Medulla oblongata (tissue), 1 donor: ENCODE results near the gene RHBDD2.

Experiments
- DNase-seq: peaks from one replicate; pipeline ENCODE4 v3.0.0-alpha.2; 2015; ENCODE audit errors: extremely low spot score

Gene RHBDD2

DNA sequence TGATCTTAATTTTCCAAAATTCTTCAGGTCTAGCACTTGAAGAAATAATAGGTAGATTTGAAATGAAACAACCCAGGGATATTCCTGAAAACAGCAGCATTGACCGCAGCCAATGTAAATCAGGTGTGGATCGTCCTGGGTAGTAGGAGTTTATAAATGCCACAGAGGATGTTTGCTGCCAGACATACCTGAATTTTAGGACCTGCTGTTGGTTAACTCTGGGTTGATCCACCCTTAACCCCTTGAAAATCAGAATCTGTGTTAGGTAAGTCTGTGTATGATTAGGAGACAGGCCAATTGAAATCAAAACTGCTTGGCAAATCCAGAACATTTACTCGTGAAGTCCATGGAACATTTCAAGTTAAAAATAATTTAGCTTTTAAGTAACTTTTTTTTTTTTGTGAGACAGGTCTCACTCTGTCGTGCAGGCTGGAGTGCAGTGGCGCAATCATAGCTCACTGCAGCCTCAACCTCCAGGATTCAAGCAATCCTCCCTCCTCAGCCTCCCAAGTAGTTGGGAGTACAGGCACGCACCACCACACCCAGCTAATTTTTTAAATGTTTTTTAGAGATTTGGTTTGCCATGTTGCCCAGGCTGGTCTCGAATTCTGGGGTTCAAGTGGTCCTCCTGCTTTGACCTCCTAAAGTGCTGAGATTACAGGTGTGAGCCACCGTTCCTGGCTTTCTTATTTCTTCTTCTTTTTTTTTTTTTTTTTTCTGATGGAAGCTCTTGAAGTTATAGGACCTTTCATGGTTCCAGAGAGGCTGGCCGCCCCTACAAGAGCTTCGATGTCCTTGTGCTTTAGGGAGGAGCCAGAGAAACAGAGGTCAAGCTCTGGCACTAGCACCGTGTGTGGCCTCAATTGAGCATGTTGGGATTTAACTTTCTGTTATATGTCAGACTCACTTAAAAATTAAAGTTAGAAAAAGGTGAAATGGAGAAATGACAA, 38.1 kb downstream of the RHBDD2 start:
- no peak for DNase-seq

DNA sequence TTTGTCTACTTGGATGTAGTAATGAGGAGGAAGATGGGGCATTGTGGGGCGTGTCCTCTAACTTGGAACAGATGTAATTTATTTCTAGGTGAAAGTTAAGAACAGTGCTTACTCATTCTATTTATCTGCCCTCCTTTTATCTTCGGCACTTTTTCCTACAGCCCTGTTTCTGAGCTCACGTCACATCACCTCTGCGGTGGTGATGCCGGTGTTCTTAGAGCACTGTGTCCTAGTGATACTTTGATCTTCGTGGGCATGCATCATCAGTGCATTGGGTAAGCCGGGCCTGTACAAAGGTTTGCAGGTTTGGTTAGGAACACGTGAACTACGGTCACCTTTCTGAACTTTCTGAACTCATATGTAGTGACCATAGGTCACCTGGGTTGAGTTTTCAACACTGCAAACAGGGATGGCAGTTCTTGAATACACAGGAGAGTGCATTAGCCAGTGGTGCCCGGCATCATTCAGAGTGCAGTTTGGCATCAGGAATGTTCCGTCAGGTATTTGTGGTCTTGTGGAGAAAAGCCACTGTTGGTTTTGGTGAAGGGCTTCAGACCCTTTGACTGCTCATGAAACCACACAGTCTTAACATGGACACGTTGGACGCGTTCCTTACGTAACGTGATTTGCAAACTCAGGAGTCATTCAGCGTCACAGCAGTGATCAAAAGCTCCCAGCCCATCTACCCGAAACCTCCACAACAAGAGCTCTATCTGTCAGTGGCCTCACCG, 41.8 kb downstream of the RHBDD2 start:
- DNase-seq, result no peak

DNA sequence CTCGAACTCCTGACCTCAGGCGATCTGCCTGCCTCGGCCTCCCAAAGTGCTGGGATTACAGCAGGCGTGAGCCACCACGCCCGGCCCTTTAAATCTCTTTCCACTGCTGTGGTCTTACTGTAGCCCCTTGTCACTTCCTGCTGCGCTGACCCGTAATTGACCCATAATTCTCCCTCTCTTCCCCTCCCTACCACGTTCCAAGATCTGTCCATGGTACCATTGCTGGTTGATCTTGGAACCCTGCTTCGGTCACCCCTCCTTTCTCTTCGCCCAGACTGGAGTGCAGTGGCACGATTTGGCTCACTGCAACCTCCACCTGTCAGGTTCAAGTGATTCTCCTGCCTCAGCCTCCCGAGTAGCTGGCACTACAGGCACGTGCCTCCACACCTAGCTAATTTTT, 42.6 kb downstream of the RHBDD2 start:
- no peak for DNase-seq

DNA sequence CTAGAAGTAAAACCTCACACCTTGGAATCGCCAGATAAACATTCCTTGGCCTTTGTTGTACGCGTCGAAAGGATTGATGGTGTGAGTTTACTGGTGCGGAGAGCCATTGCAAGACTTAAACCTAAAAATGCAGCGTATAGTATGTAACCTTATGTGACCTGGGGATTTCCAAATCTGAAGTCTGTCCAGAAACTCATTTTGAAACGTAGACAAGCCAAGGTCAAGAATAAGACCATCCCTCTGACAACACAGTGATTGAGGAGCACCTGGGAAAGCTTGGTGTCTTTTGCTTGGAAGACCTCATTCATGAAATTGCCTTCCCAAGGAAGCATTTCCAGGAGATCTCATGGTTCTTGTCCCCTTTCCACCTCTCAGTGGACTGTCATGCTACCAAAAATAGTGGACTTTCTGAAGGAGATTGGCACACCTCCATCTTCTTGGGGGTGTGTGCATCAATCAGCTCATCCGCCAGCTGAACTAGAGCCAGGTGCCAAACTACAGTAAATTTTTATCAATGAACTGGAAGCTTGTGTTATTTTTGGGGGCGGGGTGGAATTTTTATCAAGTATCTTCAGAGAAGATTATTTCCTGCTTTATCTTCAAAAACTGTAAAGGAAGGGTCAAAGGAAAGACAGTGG, 44.3 kb downstream of the RHBDD2 start:
- DNase-seq, result no peak

DNA sequence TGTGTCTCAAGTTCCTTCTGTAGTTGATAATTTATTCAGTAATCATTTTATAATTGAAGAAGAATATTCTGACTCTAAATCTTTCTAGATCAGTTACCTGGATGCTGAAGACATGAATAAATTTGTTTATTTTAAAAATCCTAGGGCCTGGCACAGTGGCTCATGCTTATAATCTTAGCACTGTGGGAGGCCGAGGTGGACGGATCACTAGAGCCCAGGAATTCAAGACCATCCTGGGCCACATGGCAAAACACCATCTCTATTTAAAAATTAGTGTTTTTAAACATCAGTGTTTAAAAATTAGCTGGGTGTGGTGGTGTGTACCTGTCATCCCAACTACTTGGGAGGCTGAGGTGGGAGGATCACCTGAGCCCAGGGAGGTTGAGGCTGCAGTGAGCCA, 45.4 kb downstream of the RHBDD2 start:
- DNase-seq, result no peak

DNA sequence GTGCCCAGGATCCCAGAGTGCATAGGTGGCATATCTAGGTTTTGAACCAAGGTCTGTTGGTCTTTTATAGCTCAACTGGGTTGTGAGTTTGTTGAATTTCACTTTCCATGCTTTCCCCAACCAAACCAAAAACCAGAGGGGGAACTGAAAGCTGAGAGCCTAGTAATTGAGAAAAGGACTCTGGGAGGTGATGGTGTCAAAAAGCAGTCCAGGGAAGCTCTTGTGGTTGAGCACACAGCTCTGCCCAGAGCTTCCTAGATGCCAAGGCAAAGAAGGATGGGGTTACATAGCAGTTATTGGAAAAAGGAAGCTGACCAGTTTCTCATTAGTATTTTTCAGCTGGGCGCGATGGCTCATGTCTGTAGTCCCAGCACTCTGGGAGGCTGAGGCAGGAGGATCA, 46.1 kb downstream of the RHBDD2 start:
- DNase-seq, result peak; percentile 41

DNA sequence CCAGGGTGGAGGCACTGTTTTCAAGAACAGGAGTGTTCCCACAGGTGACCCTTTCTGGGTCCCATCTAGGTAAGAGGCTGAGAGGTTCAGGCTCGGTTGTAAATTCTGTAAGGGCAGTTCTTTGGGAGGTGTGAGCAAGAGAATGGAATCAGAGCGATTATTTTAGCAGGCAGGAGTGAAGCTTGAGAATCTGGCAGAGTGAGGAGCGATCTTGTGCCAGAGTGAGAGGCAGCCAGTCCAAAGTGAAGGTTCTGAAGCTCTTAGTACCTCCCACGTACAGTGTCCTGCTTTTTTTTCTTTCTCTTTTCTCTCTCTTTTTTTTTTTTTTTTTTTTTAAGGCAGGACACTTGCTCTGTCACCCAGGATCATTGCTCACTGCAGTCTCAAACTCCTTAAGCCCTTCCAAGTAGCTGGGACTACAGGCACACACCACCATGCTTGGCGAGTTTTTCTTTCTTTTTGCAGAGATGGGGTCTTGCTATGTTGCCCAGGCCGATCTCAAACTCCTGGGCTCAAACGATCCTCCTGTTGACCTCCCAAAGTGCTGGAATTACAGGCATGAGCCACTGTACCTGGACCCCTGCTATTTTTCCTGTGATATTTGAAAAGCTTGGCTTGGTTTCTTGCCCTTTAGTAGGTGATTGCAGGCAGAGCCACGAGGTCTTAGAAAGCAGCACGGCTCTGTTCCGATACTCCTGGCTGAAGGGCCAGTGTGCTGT, 47.0 kb downstream of the RHBDD2 start:
- peak; percentile 28 for DNase-seq

DNA sequence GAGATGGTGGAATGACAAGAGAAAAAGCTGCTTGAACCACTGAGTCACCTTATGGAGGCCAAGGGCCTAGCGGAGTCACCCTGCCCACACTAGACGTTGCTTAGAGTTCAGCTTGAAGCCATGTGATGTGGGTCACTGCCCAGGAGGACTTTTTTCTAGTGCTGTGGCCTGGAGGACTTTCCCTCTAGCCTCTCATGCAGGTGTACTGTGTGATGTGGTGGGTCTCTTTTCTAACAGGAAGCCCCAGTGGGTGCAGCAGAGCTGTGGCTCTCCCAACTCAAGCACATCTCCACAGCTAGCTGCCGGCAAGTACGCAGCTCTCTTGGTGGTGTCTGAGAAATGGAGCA, 49.7 kb downstream of the RHBDD2 start:
- no peak for DNase-seq

DNA sequence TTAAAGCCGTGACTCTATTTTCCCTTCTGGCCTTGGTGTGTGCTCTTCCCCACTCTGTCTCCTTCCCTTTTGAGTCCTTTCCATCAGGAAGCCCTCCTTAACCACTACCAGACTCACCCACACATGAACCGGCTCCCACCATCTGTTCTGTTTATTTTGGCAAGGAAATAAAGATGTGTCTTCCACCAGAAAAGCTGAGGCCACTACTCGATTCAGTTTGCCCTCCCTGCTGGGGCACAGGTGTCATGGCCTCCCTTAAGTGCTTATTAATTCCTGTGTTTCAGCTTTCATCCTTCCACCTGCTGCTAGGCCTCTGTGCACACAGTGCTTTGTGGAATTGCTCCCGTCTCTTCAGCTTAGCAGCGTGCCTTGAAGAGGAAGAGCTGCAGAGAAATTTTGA, 52.8 kb downstream of the RHBDD2 start:
- DNase-seq, result no peak

DNA sequence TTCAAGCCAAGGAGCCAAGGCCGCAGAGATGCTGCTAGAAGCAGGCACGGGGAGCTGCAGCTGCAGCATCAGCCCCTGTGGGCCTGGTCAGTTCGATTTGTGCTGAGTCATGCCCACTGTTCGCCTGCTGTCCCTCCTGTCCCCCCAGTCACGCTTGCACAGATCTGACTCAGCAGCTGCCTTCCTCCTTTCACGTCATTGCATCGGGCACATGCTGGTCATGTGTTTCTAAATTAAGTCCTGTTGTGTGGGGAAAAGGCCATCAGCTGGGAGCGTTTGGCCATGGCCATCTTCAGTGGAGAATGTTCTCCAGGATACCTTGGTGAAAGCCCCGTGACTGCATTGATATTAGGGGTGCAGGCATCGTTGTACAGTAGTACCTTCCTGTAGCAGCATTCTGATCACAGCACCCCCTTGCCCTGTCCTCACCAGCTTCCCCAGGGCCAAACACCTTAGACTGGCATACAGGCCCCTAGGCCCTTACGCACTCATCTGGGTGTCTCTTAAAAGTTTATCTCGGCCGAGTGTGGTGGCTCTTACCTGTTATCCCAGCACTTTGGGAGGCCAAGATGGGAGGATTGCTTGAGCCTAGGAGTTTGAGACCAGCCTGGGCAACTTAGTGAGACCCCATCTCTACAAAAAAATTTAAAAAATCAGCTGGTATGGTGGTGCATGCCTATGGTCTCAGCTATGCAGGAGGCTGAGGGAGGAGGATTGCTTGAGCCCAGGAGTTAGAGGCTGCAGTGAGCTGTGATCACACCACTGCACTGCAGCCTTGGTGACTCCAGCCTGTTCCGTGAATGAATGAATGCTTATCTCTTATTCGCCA, 59.3 kb downstream of the RHBDD2 start:
- peak; percentile 80 for DNase-seq
